Activated naive CD4-positive, alpha-beta T cell treated with anti-CD3 and anti-CD28 coated beads, Interleukin-2, amount 10 ng/mL, durations not matched to agents 7 days and 5 days (primary cell): ENCODE measurements around the gene NOL4L.
"Not testable (repeated sequence)": the region's sequence is repeated elsewhere in the genome, so short reads cannot be mapped to it uniquely, and the experiment has no call there.

Source experiments
- CTCF ChIA-PET: fragments of 350-600 bp; sonication (Branson Sonifier 250); formaldehyde crosslinking; loops from one replicate; lab custom pipeline; 2021; ENCODE audit warnings: antibody characterized with exemption; lab: Charles Lee
- DNase-seq: peaks from one replicate; pipeline ENCODE4 v3.0.0-alpha.2; 2020
- H3K27ac Mint-ChIP-seq: one replicate; pipeline ENCODE4 v1.8.0; 2021; ENCODE audit warnings: mild to moderate bottlenecking, moderate library complexity, mixed read lengths
- H3K27me3 Mint-ChIP-seq: one replicate; pipeline ENCODE4 v1.8.0; 2021; ENCODE audit warnings: mild to moderate bottlenecking, mixed read lengths
- H3K36me3 Mint-ChIP-seq: one replicate; pipeline ENCODE4 v1.8.0; 2021; ENCODE audit warnings: mixed read lengths
- H3K4me1 Mint-ChIP-seq: one replicate; pipeline ENCODE4 v1.8.0; 2021; ENCODE audit warnings: mixed read lengths
- H3K4me3 Mint-ChIP-seq: one replicate; pipeline ENCODE4 v1.8.0; 2021; ENCODE audit warnings: mild to moderate bottlenecking, moderate library complexity, mixed read lengths
- H3K9me3 Mint-ChIP-seq: one replicate; pipeline ENCODE4 v1.8.0; 2021; ENCODE audit warnings: mixed read lengths

NOL4L gene

GRCh38 chr20:32501709-32502108 lies 83.4 kb downstream of the NOL4L start:
- no peak for DNase-seq
- Mint-ChIP-seq H3K27ac (no peak overlapping the region), H3K27me3 (no peaks in the 10 kb centered on the region), H3K4me3 (no peak overlapping the region), H3K36me3 (peaks cover 20% of the 10 kb centered on the region), H3K9me3 (no peaks in the 10 kb centered on the region), H3K4me1 (no peaks in the 10 kb centered on the region)
- CTCF ChIA-PET = interaction anchor here (0.7 to 1.0 kb wide), 2 partner anchors 14 to 171 kb away, joined by 3 read pairs; no protein-coding TSS in a partner anchor

- H3K4me1 Mint-ChIP-seq = no peaks in the 10 kb centered on the region
- CTCF ChIA-PET = interaction anchor here (1.3 kb wide), 1 partner anchor 11 kb away, joined by 4 read pairs; no protein-coding TSS in a partner anchor
- H3K27ac Mint-ChIP-seq = no peak overlapping the region
- no peak overlapping the region for H3K4me3 Mint-ChIP-seq
- H3K9me3 Mint-ChIP-seq = no peaks in the 10 kb centered on the region
- no peaks in the 10 kb centered on the region for H3K27me3 Mint-ChIP-seq
- DNase-seq = peak; percentile 15
- H3K36me3 Mint-ChIP-seq = peaks cover 19% of the 10 kb centered on the region
These were observed 87.4 kb downstream of the NOL4L start for GRCh38 chr20:32497589-32498224.

GRCh38 chr20:32496811-32497533 lies 88.2 kb downstream of the NOL4L start:
- DNase-seq = peak; percentile 17
- H3K27me3 Mint-ChIP-seq = no peaks in the 10 kb centered on the region
- H3K4me3 Mint-ChIP-seq = no peak overlapping the region
- no peaks in the 10 kb centered on the region for H3K4me1 Mint-ChIP-seq
- no peak overlapping the region for H3K27ac Mint-ChIP-seq
- H3K9me3 Mint-ChIP-seq = no peaks in the 10 kb centered on the region
- peaks cover 24% of the 10 kb centered on the region for H3K36me3 Mint-ChIP-seq
- CTCF ChIA-PET = no interaction called here

- H3K4me3 Mint-ChIP-seq = no peak overlapping the region
- no peak overlapping the region for H3K27ac Mint-ChIP-seq
- no peaks in the 10 kb centered on the region for H3K4me1 Mint-ChIP-seq
- CTCF ChIA-PET = no interaction called here
- H3K27me3 Mint-ChIP-seq = no peaks in the 10 kb centered on the region
- DNase-seq = no peak
- H3K36me3 Mint-ChIP-seq = peaks cover 24% of the 10 kb centered on the region
- no peaks in the 10 kb centered on the region for H3K9me3 Mint-ChIP-seq
These were observed 89.2 kb downstream of the NOL4L start for GRCh38 chr20:32495949-32496348.

- no peak for DNase-seq
- no peaks in the 10 kb centered on the region for H3K9me3 Mint-ChIP-seq
- H3K4me1 Mint-ChIP-seq = no peaks in the 10 kb centered on the region
- peaks cover 26% of the 10 kb centered on the region for H3K36me3 Mint-ChIP-seq
- CTCF ChIA-PET = no interaction called here
- H3K4me3 Mint-ChIP-seq = no peak overlapping the region
- no peaks in the 10 kb centered on the region for H3K27me3 Mint-ChIP-seq
- H3K27ac Mint-ChIP-seq = no peak overlapping the region
These were observed 89.9 kb downstream of the NOL4L start for GRCh38 chr20:32495217-32495565.

- CTCF ChIA-PET = no interaction called here
- H3K27ac Mint-ChIP-seq = no peak overlapping the region
- no peak overlapping the region for H3K4me3 Mint-ChIP-seq
- H3K4me1 Mint-ChIP-seq = no peaks in the 10 kb centered on the region
- no peaks in the 10 kb centered on the region for H3K9me3 Mint-ChIP-seq
- DNase-seq = no peak
- H3K27me3 Mint-ChIP-seq = no peaks in the 10 kb centered on the region
- peaks cover 26% of the 10 kb centered on the region for H3K36me3 Mint-ChIP-seq
These were observed 90.5 kb downstream of the NOL4L start for GRCh38 chr20:32494483-32495216.

GRCh38 chr20:32493356-32493755 lies 91.8 kb downstream of the NOL4L start:
- Mint-ChIP-seq H3K4me1 (peaks cover under 1% of the 10 kb centered on the region), H3K36me3 (peaks cover 27% of the 10 kb centered on the region), H3K27me3 (no peaks in the 10 kb centered on the region), H3K27ac (no peak overlapping the region), H3K9me3 (no peaks in the 10 kb centered on the region), H3K4me3 (no peak overlapping the region)
- no peak for DNase-seq
- CTCF ChIA-PET = no interaction called here

- H3K9me3 Mint-ChIP-seq, CTCF ChIA-PET, H3K4me1 Mint-ChIP-seq, H3K27me3 Mint-ChIP-seq, H3K4me3 Mint-ChIP-seq, DNase-seq, H3K27ac Mint-ChIP-seq: not testable (repeated sequence)
- peaks cover 29% of the 10 kb centered on the region for H3K36me3 Mint-ChIP-seq
These were observed 93.4 kb downstream of the NOL4L start for GRCh38 chr20:32491764-32492151.

- no peaks in the 10 kb centered on the region for H3K27me3 Mint-ChIP-seq
- H3K27ac Mint-ChIP-seq = no peak overlapping the region
- H3K4me1 Mint-ChIP-seq = peaks cover 3% of the 10 kb centered on the region
- peaks cover 31% of the 10 kb centered on the region for H3K36me3 Mint-ChIP-seq
- no peak for DNase-seq
- H3K9me3 Mint-ChIP-seq = no peaks in the 10 kb centered on the region
- no peak overlapping the region for H3K4me3 Mint-ChIP-seq
- CTCF ChIA-PET = no interaction called here
These were observed 94.0 kb downstream of the NOL4L start for GRCh38 chr20:32490942-32491763.

- Mint-ChIP-seq H3K27ac (no peak overlapping the region), H3K27me3 (peaks cover 8% of the 10 kb centered on the region), H3K4me1 (peaks cover 18% of the 10 kb centered on the region), H3K4me3 (no peak overlapping the region), H3K9me3 (no peaks in the 10 kb centered on the region), H3K36me3 (peaks cover 30% of the 10 kb centered on the region)
- CTCF ChIA-PET = no interaction called here
- DNase-seq = no peak
These were observed 96.9 kb downstream of the NOL4L start for GRCh38 chr20:32488066-32488838.

- H3K4me1 Mint-ChIP-seq = peaks cover 20% of the 10 kb centered on the region
- no peak overlapping the region for H3K4me3 Mint-ChIP-seq
- no peak for DNase-seq
- H3K27me3 Mint-ChIP-seq = peaks cover 12% of the 10 kb centered on the region
- CTCF ChIA-PET = no interaction called here
- H3K9me3 Mint-ChIP-seq = no peaks in the 10 kb centered on the region
- no peak overlapping the region for H3K27ac Mint-ChIP-seq
- peaks cover 28% of the 10 kb centered on the region for H3K36me3 Mint-ChIP-seq
These were observed 97.8 kb downstream of the NOL4L start for GRCh38 chr20:32487381-32487780.

GRCh38 chr20:32485770-32486478 lies 99.2 kb downstream of the NOL4L start:
- H3K36me3 Mint-ChIP-seq = peaks cover 19% of the 10 kb centered on the region
- peak overlapping the region; percentile 93 for H3K27ac Mint-ChIP-seq
- CTCF ChIA-PET = interaction anchor here (1.0 to 1.1 kb wide), 2 partner anchors 21 to 36 kb away, joined by 4 read pairs; no protein-coding TSS in a partner anchor
- H3K27me3 Mint-ChIP-seq = peaks cover 13% of the 10 kb centered on the region
- peaks cover 23% of the 10 kb centered on the region for H3K4me1 Mint-ChIP-seq
- DNase-seq = no peak
- no peak overlapping the region for H3K4me3 Mint-ChIP-seq
- H3K9me3 Mint-ChIP-seq = no peaks in the 10 kb centered on the region
